ENCODE measurements around the gene C20orf96. TPM values are rescaled to one million over a fixed set of nuclear protein-coding genes. Genes with fewer than 3 reads are reported as not detected.

C20orf96 gene
- total RNA-seq, 1 experiment from 2014 or later = 25.7 TPM

- peak overlapping the region; percentile 83 for H3K4me3 ChIP-seq
- ChIA-PET POLR2A (ENCODE audit: unreplicated experiment) (interaction anchor here (0.7 kb wide), 1 partner anchor 15 kb away, joined by 3 read pairs; no protein-coding TSS in a partner anchor), CTCF (no interaction called here)
- peak overlapping the region; percentile 76 for H3K4me2 ChIP-seq
- intact Hi-C loops (cut with micrococcal nuclease; ENCODE audit: unreplicated experiment) = loop anchor here (10.0 kb wide), 1 partner anchor 329 kb away; the partner anchor contains the start of gene SRXN1
- 0 out of 2 replicates have a peak overlapping the region, but pooled peaks have one; percentile 29 for H3K27ac ChIP-seq
- H3K4me1 ChIP-seq (replicated peaks; ENCODE audit: insufficient read depth) = peaks cover 20% of the 10 kb centered on the region
- H3F3A ChIP-seq (ENCODE audit: insufficient read depth, low read depth) = peaks cover 52% of the 10 kb centered on the region
- TF ChIP-seq CTCF (conservative IDR thresholded peaks at IDR 0.05) (no peak), EZH2 (IDR thresholded peaks at IDR 0.05; ENCODE audit: low read depth) (no peak)
- no peaks in the 10 kb centered on the region for H3K9me2 ChIP-seq (ENCODE audit: insufficient read depth)
- BruUV-seq (replicated peaks) = no TSS peak
- H3K27me3 ChIP-seq (ENCODE audit: insufficient read depth, low read depth) = no peaks in the 10 kb centered on the region
- no peaks in the 10 kb centered on the region for H3K9me3 ChIP-seq (ENCODE audit: insufficient read depth, low read depth)
- DNase-seq = peak in 1 of 2 experiments; percentile 54
- H3K36me3 ChIP-seq (ENCODE audit: low read depth) = no peaks in the 10 kb centered on the region
- H4K20me1 ChIP-seq (ENCODE audit: insufficient read depth) = peaks cover 33% of the 10 kb centered on the region
- H2AFZ ChIP-seq = peak overlapping the region; percentile 77
- H3K79me2 ChIP-seq (ENCODE audit: low read depth) = peaks cover 14% of the 10 kb centered on the region
Measured at GRCh38 chr20:325889-326644, 35.5 kb upstream of the C20orf96 start.

DNA sequence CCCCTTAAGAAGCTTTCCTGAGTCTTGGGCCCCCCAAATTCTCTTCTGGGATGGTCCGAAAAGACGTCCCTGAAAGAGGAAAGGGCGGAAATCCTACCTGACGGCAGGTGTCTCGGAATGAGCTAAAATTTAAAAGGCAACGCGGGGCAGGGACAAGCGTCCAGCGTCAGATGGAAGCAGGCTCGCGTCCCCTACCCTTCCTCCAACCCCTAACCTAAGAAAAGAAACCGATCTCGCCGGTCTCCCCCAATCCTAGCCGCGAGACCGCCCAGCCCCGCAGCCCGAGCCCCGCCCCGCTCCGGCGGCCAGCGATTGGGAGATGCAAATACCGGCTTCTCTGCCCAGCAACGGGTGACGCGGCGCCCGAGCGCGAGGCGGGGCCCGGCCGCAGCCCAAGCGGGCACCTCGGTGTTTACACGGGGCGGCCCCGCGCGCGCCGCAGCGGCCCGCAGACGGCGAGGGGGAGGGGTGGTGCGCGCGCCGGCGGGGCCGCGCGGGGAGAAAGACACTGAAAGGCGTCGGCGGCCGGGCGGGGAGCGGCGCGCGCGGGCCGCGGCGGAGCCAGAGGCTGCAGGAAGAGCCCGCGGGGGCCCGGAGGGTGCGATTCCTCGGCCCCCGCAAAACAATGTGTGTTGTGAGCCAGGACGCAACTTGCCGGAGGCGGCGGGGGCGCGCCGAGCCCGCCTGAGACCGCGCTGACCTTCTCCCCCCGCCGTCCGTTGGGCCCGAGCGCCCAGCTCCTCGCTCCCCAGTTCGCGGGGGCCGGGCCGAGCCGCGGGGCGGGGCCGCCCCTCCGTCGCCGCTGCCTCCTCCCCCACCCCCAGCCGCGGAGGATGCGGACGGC, 34.7 kb upstream of the C20orf96 start, which contains the start of gene SOX12:
Gene SOX12 (plus strand): TSS at position 508 of the 844 bp plus-strand sequence. CDS start 373 bp downstream, outside the sequence.
- TF ChIP-seq CTCF (conservative IDR thresholded peaks at IDR 0.05) = no peak
- no peak for TF ChIP-seq EZH2 (IDR thresholded peaks at IDR 0.05; ENCODE audit: low read depth)
- peaks cover 20% of the 10 kb centered on the region for H3K4me1 ChIP-seq (replicated peaks; ENCODE audit: insufficient read depth)
- DNase-seq = peak; percentile 82 to 99

More for the DNA sequence above, 34.7 kb upstream of the C20orf96 start, which contains the start of gene SOX12:
- Histone ChIP-seq H3K9me3 (ENCODE audit: insufficient read depth, low read depth) (no peaks in the 10 kb centered on the region), H4K20me1 (ENCODE audit: insufficient read depth) (peaks cover 26% of the 10 kb centered on the region), H3K9me2 (ENCODE audit: insufficient read depth) (no peaks in the 10 kb centered on the region), H3K4me2 (peak within 1 kb of the TSS; percentile 83), H2AFZ (peak within 1 kb of the TSS; percentile 78), H3K27me3 (ENCODE audit: insufficient read depth, low read depth) (no peaks in the 10 kb centered on the region), H3K27ac (peak within 1 kb of the TSS; percentile 85), H3K36me3 (ENCODE audit: low read depth) (no peaks in the 10 kb centered on the region), H3K4me3 (peak within 1 kb of the TSS; percentile 83), H3F3A (ENCODE audit: insufficient read depth, low read depth) (peaks cover 48% of the 10 kb centered on the region), H3K79me2 (ENCODE audit: low read depth) (peaks cover 14% of the 10 kb centered on the region)
- BruUV-seq (replicated peaks) = no TSS peak
- CTCF ChIA-PET = interaction anchor here (0.6 kb wide), 1 partner anchor 28 kb away, joined by 3 read pairs; the partner anchor contains the start of gene ZCCHC3
- intact Hi-C loops (cut with micrococcal nuclease; ENCODE audit: unreplicated experiment) = loop anchor here (10.0 kb wide), 1 partner anchor 330 kb away; the partner anchor contains the start of gene SRXN1
- POLR2A ChIA-PET (ENCODE audit: unreplicated experiment) = interaction anchor here (0.5 to 1.0 kb wide), 4 partner anchors 16 to 82 kb away, joined by 3 to 5 read pairs (median 4); no protein-coding TSS in a partner anchor

All from PC-9 (cell line).